Astrocyte (in vitro differentiated cells and primary cell): Measurements from ENCODE around the gene PISD. TPM values are rescaled to one million over a fixed set of nuclear protein-coding genes. Genes with fewer than 3 reads are reported as not detected.
"Not testable (repeated sequence)": the region's sequence is repeated elsewhere in the genome, so short reads cannot be mapped to it uniquely, and the experiment has no call there.

ENCODE experiments used
- DNase-seq: peaks from one replicate; pipeline ENCODE4 v3.0.0-alpha.2; 2010; ENCODE audit warnings: low read depth
- FAIRE-seq: peaks from 2 replicates; lab custom pipeline; 2011; peaks lifted over from hg19 to GRCh38; lab: Jason Lieb, UNC
- H2AFZ ChIP-seq: 2 replicates; pipeline ENCODE4 v1.6.0; 2012; ENCODE audit warnings: low read depth, low read length, inconsistent platforms
- H3K27ac ChIP-seq: 2 replicates; pipeline ENCODE4 v1.5.1; 2011; ENCODE audit warnings: low read depth, low read length, inconsistent platforms
- H3K27me3 ChIP-seq: 2 replicates; pipeline ENCODE4 v1.6.0; 2011; ENCODE audit warnings: low read length, inconsistent platforms; ENCODE audit not compliant: insufficient read depth
- H3K36me3 ChIP-seq: 2 replicates; pipeline ENCODE4 v1.5.1; 2011; ENCODE audit warnings: low read length, inconsistent platforms; ENCODE audit not compliant: insufficient read depth
- H3K4me1 ChIP-seq: 2 replicates; pipeline ENCODE4 v1.5.1; 2011; ENCODE audit warnings: low read length, inconsistent platforms; ENCODE audit not compliant: insufficient read depth
- H3K4me2 ChIP-seq: 2 replicates; pipeline ENCODE4 v1.6.0; 2012; ENCODE audit warnings: low read length, inconsistent platforms
- H3K4me3 ChIP-seq: 2 replicates; pipeline ENCODE4 v1.5.1; 2011; ENCODE audit warnings: low read depth, mild to moderate bottlenecking, low read length, inconsistent platforms; ENCODE audit not compliant: insufficient read depth
- H3K79me2 ChIP-seq: 2 replicates; pipeline ENCODE4 v1.6.0; 2012; ENCODE audit warnings: mild to moderate bottlenecking, low read length, inconsistent platforms; ENCODE audit not compliant: insufficient read depth
- H3K9ac ChIP-seq: 2 replicates; pipeline ENCODE4 v1.6.0; 2012; ENCODE audit warnings: mild to moderate bottlenecking, low read length, inconsistent platforms
- H3K9me3 ChIP-seq: 2 replicates; pipeline ENCODE4 v1.5.1; 2012; ENCODE audit warnings: low read depth, mild to moderate bottlenecking, low read length, inconsistent platforms; ENCODE audit not compliant: insufficient read depth
- H4K20me1 ChIP-seq: 2 replicates; pipeline ENCODE4 v1.6.0; 2012; ENCODE audit warnings: low read length, inconsistent platforms; ENCODE audit not compliant: insufficient read depth
- H3K27ac Mint-ChIP-seq: one replicate; pipeline ENCODE4 v1.8.0; 2021; ENCODE audit warnings: mild to moderate bottlenecking, mixed read lengths; ENCODE audit not compliant: unreplicated experiment
- H3K27me3 Mint-ChIP-seq: one replicate; pipeline ENCODE4 v1.8.0; 2021; ENCODE audit warnings: low read depth, mixed read lengths; ENCODE audit not compliant: unreplicated experiment
- H3K36me3 Mint-ChIP-seq: one replicate; pipeline ENCODE4 v1.8.0; 2021; ENCODE audit warnings: low read depth, mixed read lengths; ENCODE audit not compliant: unreplicated experiment
- H3K4me1 Mint-ChIP-seq: one replicate; pipeline ENCODE4 v1.8.0; 2021; ENCODE audit warnings: low read depth, mixed read lengths; ENCODE audit not compliant: unreplicated experiment
- H3K4me3 Mint-ChIP-seq: one replicate; pipeline ENCODE4 v1.8.0; 2021; ENCODE audit warnings: mild to moderate bottlenecking, moderate library complexity, mixed read lengths; ENCODE audit not compliant: unreplicated experiment
- H3K9me3 Mint-ChIP-seq: one replicate; pipeline ENCODE4 v1.8.0; 2021; ENCODE audit warnings: mild to moderate bottlenecking, mixed read lengths; ENCODE audit not compliant: unreplicated experiment
- CTCF ChIP-seq: IDR thresholded peaks from 2 replicates; pipeline ENCODE4 v1.5.1; 2011; ENCODE audit warnings: low read depth, mild to moderate bottlenecking, inconsistent platforms, low read length, moderate library complexity; ENCODE audit not compliant: insufficient read depth
- EZH2 ChIP-seq: IDR thresholded peaks from 2 replicates; pipeline ENCODE4 v1.6.1; 2012; ENCODE audit warnings: mild to moderate bottlenecking, low read length, inconsistent platforms; ENCODE audit not compliant: insufficient read depth
- total RNA-seq: library from RNA; stranded (reverse); gene quantifications from 2 replicates; pipeline ENCODE4 v1.2.1, GENCODE V29; 2021

PISD gene
- total RNA-seq, 1 donor from 2014 or later = 43.2 TPM

GRCh38 chr22:31678748-31679147, 16.7 kb upstream of the PISD start:
- H3K27me3 ChIP-seq = no peaks in the 10 kb centered on the region
- DNase-seq (no peak), FAIRE-seq (no peak)
- no peaks in the 10 kb centered on the region for H3K9me3 ChIP-seq
- TF ChIP-seq CTCF (no peak), EZH2 (no peak)
- H3K36me3 ChIP-seq = peaks cover 4% of the 10 kb centered on the region
- Mint-ChIP-seq H3K36me3 (peaks cover 7% of the 10 kb centered on the region), H3K4me3 (no peak overlapping the region), H3K9me3 (no peaks in the 10 kb centered on the region), H3K27me3 (no peaks in the 10 kb centered on the region), H3K27ac (no peak overlapping the region), H3K4me1 (peaks cover 24% of the 10 kb centered on the region)
- no peak overlapping the region for H3K4me3 ChIP-seq
- H4K20me1 ChIP-seq = no peaks in the 10 kb centered on the region
- H3K4me2 ChIP-seq = no peak overlapping the region
- no peak overlapping the region for H3K9ac ChIP-seq
- H2AFZ ChIP-seq = no peak overlapping the region
- H3K4me1 ChIP-seq = peaks cover 24% of the 10 kb centered on the region
- H3K79me2 ChIP-seq = no peaks in the 10 kb centered on the region
- H3K27ac ChIP-seq = no peak overlapping the region

- peak overlapping the region; percentile 69 for H3K4me3 ChIP-seq
- H3K79me2 ChIP-seq = no peaks in the 10 kb centered on the region
- Mint-ChIP-seq H3K27me3 (no peaks in the 10 kb centered on the region), H3K27ac (no peak overlapping the region), H3K4me3 (no peak overlapping the region), H3K9me3 (no peaks in the 10 kb centered on the region), H3K36me3 (no peaks in the 10 kb centered on the region), H3K4me1 (peaks cover 14% of the 10 kb centered on the region)
- DNase-seq = peak; percentile 88
- H3K9me3 ChIP-seq = no peaks in the 10 kb centered on the region
- no peak for TF ChIP-seq CTCF
- no peak for TF ChIP-seq EZH2
- peaks cover 14% of the 10 kb centered on the region for H3K4me1 ChIP-seq
- peak overlapping the region; percentile 47 for H3K27ac ChIP-seq
- no peaks in the 10 kb centered on the region for H4K20me1 ChIP-seq
- FAIRE-seq = no peak
- H3K36me3 ChIP-seq = peaks cover 2% of the 10 kb centered on the region
- no peaks in the 10 kb centered on the region for H3K27me3 ChIP-seq
- H3K4me2 ChIP-seq = peak overlapping the region; percentile 99
- peak overlapping the region; percentile 91 for H2AFZ ChIP-seq
- peak overlapping the region; percentile 78 for H3K9ac ChIP-seq
Measured at GRCh38 chr22:31676700-31677099, 14.7 kb upstream of the PISD start.

GRCh38 chr22:31674219-31674618, 12.2 kb upstream of the PISD start:
- FAIRE-seq = not testable (repeated sequence)

GRCh38 chr22:31668849-31669248, 6.8 kb upstream of the PISD start:
- not testable (repeated sequence) for H3K36me3 ChIP-seq, H3K27me3 Mint-ChIP-seq, H3K9ac ChIP-seq, H3K4me3 Mint-ChIP-seq, H3K27me3 ChIP-seq, H3K9me3 ChIP-seq, H3K9me3 Mint-ChIP-seq, H3K27ac ChIP-seq, DNase-seq, H2AFZ ChIP-seq, FAIRE-seq, H4K20me1 ChIP-seq, H3K4me3 ChIP-seq, H3K4me2 ChIP-seq, H3K79me2 ChIP-seq, H3K36me3 Mint-ChIP-seq, H3K4me1 ChIP-seq, H3K4me1 Mint-ChIP-seq, H3K27ac Mint-ChIP-seq

More at GRCh38 chr22:31674219-31674618, 12.2 kb upstream of the PISD start:
- not testable (repeated sequence) for H3K9me3 ChIP-seq, H3K9ac ChIP-seq, H3K9me3 Mint-ChIP-seq, H3K27ac Mint-ChIP-seq, H3K27ac ChIP-seq, H3K4me3 ChIP-seq, H3K36me3 Mint-ChIP-seq, H2AFZ ChIP-seq, H3K4me2 ChIP-seq, H3K79me2 ChIP-seq, H3K27me3 Mint-ChIP-seq, H3K4me3 Mint-ChIP-seq, H3K27me3 ChIP-seq, H3K4me1 ChIP-seq, H4K20me1 ChIP-seq, DNase-seq, H3K4me1 Mint-ChIP-seq, H3K36me3 ChIP-seq
